GM18502 (cell line): Measurements from ENCODE around the gene KRTAP4-3.
"Not testable (repeated sequence)": the region's sequence is repeated elsewhere in the genome, so short reads cannot be mapped to it uniquely, and the experiment has no call there.

Experiments
- ATAC-seq: cut with Tn5 transposase; IDR thresholded peaks from one replicate; pipeline ENCODE4 v1.9.1; 2021; ENCODE audit warnings: mild to moderate bottlenecking; ENCODE audit not compliant: unreplicated experiment, poor library complexity

Gene KRTAP4-3

DNA sequence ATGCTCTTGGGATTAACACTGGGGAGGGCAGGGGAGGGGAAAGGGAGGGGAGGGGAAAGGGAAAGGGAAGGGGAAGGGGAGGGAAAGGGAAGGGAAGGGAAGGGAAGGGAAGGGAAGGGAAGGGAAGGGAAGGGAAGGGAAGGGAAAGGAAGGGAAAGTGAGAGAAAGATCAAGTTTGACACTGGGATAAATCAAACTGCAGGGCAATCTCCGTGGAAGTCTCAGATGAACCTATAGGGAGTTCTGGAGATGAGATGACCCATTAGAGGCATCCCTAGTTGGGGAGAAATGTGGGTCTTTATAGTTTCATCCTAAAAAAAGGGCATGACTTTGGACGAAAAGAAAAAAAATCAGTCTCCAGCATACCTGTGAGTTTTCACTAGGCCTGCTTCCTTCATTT is 46.3 kb downstream of the KRTAP4-3 start:
- ATAC-seq: no peak

DNA sequence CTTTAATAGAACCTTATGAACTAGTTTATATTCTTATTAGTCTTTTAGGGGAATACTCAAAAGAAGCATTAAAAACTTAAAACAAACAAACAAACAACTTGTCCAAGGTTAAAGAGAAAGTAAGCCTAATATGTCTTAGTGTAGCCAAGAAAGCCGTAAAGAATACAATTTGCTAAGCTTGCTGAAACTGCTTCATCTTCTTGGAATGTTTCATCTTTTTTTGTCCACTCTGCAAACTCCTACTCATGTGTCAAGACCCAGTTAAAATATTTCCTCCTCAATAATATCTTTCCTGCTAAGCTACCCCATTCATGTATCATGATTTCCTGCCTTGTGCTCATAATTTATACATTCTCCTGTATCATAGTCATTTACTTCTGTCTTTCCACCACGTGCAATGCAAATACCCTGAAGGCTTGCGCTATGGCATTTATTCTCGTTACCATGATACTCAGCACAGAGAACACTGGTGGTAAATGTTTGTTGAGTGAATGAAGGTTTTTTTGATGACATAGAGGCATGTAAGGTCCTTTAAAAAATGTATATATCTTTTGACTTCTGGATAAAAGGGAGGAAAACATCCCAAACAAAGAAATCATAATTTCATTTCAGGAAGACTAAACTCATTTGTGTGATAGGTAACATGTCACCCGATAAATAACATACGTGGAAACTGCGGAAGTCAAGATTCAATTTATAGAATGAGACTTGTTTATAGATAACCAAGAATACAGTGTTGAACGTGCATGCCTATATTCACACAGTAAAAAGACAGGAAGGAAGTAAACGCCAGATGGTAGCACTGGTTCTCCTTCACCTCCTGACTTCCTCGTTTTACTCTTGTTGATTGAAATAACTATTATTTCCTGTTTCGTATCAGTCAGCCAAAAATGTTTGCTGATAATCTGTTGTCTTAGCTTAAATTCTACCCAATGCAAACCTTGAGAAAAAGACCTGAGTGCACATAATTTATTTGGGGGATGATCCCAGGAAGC is 48.0 kb downstream of the KRTAP4-3 start:
- not testable (repeated sequence) for ATAC-seq

DNA sequence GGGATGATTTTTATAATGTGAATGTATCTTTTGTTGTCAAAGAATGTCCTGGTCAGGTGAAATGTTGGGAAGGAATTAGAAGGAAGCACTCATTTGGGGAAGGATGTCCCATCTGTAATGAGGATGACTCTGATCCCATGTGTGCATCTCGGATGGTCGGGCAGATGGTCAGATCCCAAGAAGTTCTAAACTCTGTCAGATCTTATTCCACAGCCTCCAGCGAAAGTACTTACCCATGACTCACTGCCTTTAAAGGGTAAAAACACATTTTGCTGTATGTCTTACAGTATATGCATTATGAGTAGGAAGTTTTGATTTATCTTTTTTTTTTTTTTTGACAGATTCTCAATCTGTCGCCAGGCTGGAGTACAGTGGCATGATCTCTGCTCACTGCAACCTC is 49.3 kb downstream of the KRTAP4-3 start:
- no peak for ATAC-seq

DNA sequence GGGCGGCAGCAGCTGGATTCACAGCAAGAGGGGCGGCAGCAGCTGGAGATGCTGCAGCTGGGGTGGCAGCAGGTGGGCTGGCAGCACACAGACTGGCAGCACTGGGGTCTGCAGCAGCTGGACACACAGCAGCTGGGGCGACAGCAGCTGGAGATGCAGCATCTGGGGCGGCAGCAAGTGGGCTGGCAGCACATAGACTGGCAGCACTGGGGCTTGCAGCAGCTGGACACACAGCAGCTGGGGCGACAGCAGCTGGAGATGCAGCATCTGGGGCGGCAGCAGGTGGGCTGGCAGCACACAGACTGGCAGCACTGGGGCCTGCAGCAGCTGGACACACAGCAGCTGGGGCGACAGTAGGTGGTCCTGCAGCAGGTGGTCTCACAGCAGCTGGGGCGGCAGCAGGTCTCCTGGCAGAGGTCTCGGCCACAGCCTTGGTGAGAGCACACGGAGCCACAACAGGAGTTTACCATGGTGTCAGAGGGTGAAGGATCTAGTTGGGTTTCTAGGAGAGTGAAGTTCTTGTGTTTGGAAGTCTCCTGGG is 50.1 kb downstream of the KRTAP4-3 start, which contains the start of gene KRTAP4-11:
Gene KRTAP4-11, minus strand, starts transcription at position 528 of the 541 bp plus-strand sequence. Its CDS starts 58 bp downstream, at position 470.
- ATAC-seq: not testable (repeated sequence)
